ENCODE results near the gene TRAPPC12. TPM values are rescaled to one million over a fixed set of nuclear protein-coding genes. Genes with fewer than 3 reads are reported as not detected.

TRAPPC12 gene
- total RNA-seq, 4 donors from 2014 or later = 125 to 157 (median 145) TPM

- WGBS, 2 donors = 0% methylated on average over 12 to 21 of the region's 67 CpGs
- TF ChIP-seq EP300 (IDR thresholded peaks at IDR 0.05) = peak; percentile 77 to 92
- TF ChIP-seq POLR2A (IDR thresholded peaks at IDR 0.05) = peak; percentile 16 to 33
- peak in 1 of 5 experiments; percentile 42 for TF ChIP-seq CTCF (IDR thresholded peaks at IDR 0.05)
- H3K4me1 ChIP-seq = peaks cover 0 to 40% (median 16%) of the 10 kb centered on the region in 4 donors
Measured at GRCh38 chr2:3518496-3519254, 139.2 kb downstream of the TRAPPC12 start.

GRCh38 chr2:3519255-3520205 lies 140.0 kb downstream of the TRAPPC12 start, which contains the start of gene ADI1:
Gene ADI1 (minus strand): TSS chr2:3519531. CDS start chr2:3519487, 44 bp downstream.
- H3K9me3 ChIP-seq = no peaks in the 10 kb centered on the region
- no peaks in the 10 kb centered on the region for H3K27me3 ChIP-seq
- TF ChIP-seq EP300 (IDR thresholded peaks at IDR 0.05) = peak; percentile 6 to 75
- TF ChIP-seq CTCF (IDR thresholded peaks at IDR 0.05) = peak in 1 of 5 experiments; percentile 5
- peak; percentile 52 to 81 for TF ChIP-seq POLR2A (IDR thresholded peaks at IDR 0.05)
- peak; percentile 68 to 78 for DNase-seq (ENCODE audit: low spot score in 2 of 2)
- peaks cover 0 to 17% (median 0%) of the 10 kb centered on the region in 3 donors for H3K36me3 ChIP-seq
- 2% methylated on average over 57 to 67 of the region's 76 CpGs for WGBS, 2 donors
- peaks cover 0 to 45% (median 17%) of the 10 kb centered on the region in 4 donors for H3K4me1 ChIP-seq
- H3K4me3 ChIP-seq = peak within 1 kb of the TSS; percentile 59 to 94 (median 88)
- peak within 1 kb of the TSS; percentile 97 to 99 (median 98) for H3K27ac ChIP-seq

More at GRCh38 chr2:3518496-3519254, 139.2 kb downstream of the TRAPPC12 start:
- Histone ChIP-seq H3K36me3 (peaks cover 0 to 17% (median 0%) of the 10 kb centered on the region in 3 donors), H3K27ac (peak overlapping the region; percentile 97 to 99 (median 98)), H3K27me3 (no peaks in the 10 kb centered on the region), H3K4me3 (peak overlapping the region; percentile 59 to 94 (median 88)), H3K9me3 (no peaks in the 10 kb centered on the region)
- DNase-seq (ENCODE audit: low spot score in 2 of 2) = peak; percentile 88 to 89

DNA sequence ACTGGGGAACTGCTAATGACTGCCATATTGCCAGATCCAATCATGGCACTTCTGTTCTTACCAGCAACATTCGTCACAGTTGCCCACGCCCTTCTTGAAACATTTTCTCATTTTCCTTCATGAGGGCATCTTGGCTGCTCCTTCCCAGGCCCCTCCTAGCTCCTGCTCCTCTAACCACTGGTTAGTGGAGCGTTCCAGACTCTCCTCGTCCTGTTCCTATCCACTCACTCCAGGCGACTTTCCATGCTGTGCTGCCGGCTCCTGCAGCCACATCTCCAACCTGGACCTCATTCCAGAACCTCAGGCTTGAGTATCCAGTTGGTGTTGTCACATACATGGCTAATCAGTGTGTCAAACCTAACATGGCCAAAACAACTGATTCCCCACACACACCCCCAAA lies 141.1 kb downstream of the TRAPPC12 start:
- 91 to 92% methylated on average over 6 of the region's 6 CpGs for WGBS, 2 donors
- Histone ChIP-seq H3K27me3 (no peaks in the 10 kb centered on the region), H3K36me3 (peaks cover 0 to 17% (median 0%) of the 10 kb centered on the region in 3 donors), H3K27ac (no peak overlapping the region), H3K4me1 (peaks cover 0 to 51% (median 21%) of the 10 kb centered on the region in 4 donors), H3K9me3 (no peaks in the 10 kb centered on the region), H3K4me3 (no peak overlapping the region)
- no peak for DNase-seq (ENCODE audit: low spot score in 2 of 2)
- TF ChIP-seq CTCF (IDR thresholded peaks at IDR 0.05) = no peak
- TF ChIP-seq POLR2A (IDR thresholded peaks at IDR 0.05) = no peak
- no peak for TF ChIP-seq EP300 (IDR thresholded peaks at IDR 0.05)

- DNase-seq (ENCODE audit: low spot score in 2 of 2) = no peak
- peaks cover 0 to 36% (median 16%) of the 10 kb centered on the region in 4 donors for H3K4me1 ChIP-seq
- no peak overlapping the region for H3K4me3 ChIP-seq
Measured at GRCh38 chr2:3522961-3523421, 143.5 kb downstream of the TRAPPC12 start.

More at GRCh38 chr2:3522961-3523421, 143.5 kb downstream of the TRAPPC12 start:
- Histone ChIP-seq H3K27me3 (no peaks in the 10 kb centered on the region), H3K36me3 (no peaks in the 10 kb centered on the region), H3K9me3 (no peaks in the 10 kb centered on the region), H3K27ac (peak overlapping the region in 1 of 4 donors; percentile 16)
- WGBS, 2 donors = 76 to 83% methylated on average over 13 of the region's 13 CpGs
- no peak for TF ChIP-seq CTCF (IDR thresholded peaks at IDR 0.05)
- no peak for TF ChIP-seq POLR2A (IDR thresholded peaks at IDR 0.05)
- no peak for TF ChIP-seq EP300 (IDR thresholded peaks at IDR 0.05)

All from tibial nerve (tissue), 4 donors.